ENCODE measurements around the gene ALK. TPM values are rescaled to one million over a fixed set of nuclear protein-coding genes. Genes with fewer than 3 reads are reported as not detected.

The ALK gene
- total RNA-seq, 2 donors from 2014 or later = 0.13 to 0.46 TPM

GRCh38 chr2:29405707-29406106, 515.7 kb downstream of the ALK start:
- Mint-ChIP-seq H3K27ac (no peak overlapping the region), H3K4me1 (peaks cover 16% of the 10 kb centered on the region), H3K4me3 (no peak overlapping the region), H3K9me3 (no peaks in the 10 kb centered on the region), H3K27me3 (ENCODE audit: insufficient read depth) (no peaks in the 10 kb centered on the region), H3K36me3 (ENCODE audit: low read depth) (no peaks in the 10 kb centered on the region)
- H3K9ac ChIP-seq (ENCODE audit: extremely low read depth, low read length, poor library complexity, severe bottlenecking) = no peak overlapping the region
- H3K4me3 ChIP-seq (ENCODE audit: low read length) = no peak overlapping the region
- H3K27me3 ChIP-seq (ENCODE audit: control insufficient read depth, insufficient read depth, low read length, poor library complexity, severe bottlenecking) = no peaks in the 10 kb centered on the region
- no peaks in the 10 kb centered on the region for H3K9me3 ChIP-seq (ENCODE audit: control insufficient read depth, low read length)
- no peaks in the 10 kb centered on the region for H3K4me1 ChIP-seq (ENCODE audit: control insufficient read depth, insufficient read depth, low read length)
- TF ChIP-seq, protein P1, sequence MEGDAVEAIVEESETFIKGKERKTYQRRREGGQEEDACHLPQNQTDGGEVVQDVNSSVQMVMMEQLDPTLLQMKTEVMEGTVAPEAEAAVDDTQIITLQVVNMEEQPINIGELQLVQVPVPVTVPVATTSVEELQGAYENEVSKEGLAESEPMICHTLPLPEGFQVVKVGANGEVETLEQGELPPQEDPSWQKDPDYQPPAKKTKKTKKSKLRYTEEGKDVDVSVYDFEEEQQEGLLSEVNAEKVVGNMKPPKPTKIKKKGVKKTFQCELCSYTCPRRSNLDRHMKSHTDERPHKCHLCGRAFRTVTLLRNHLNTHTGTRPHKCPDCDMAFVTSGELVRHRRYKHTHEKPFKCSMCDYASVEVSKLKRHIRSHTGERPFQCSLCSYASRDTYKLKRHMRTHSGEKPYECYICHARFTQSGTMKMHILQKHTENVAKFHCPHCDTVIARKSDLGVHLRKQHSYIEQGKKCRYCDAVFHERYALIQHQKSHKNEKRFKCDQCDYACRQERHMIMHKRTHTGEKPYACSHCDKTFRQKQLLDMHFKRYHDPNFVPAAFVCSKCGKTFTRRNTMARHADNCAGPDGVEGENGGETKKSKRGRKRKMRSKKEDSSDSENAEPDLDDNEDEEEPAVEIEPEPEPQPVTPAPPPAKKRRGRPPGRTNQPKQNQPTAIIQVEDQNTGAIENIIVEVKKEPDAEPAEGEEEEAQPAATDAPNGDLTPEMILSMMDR (conservative IDR thresholded peaks at IDR 0.05) = no peak
- WGBS, 2 experiments (ENCODE audit: insufficient coverage in 1 of 2, insufficient read length in 1 of 2) = 90 to 93% methylated on average over 2 of the region's 2 CpGs
- H3K36me3 ChIP-seq (ENCODE audit: control insufficient read depth, insufficient read depth, low read length) = no peaks in the 10 kb centered on the region
- DNase-seq = no peak
- no peak overlapping the region for H3K27ac ChIP-seq (ENCODE audit: low read depth, low read length)

- no peak for DNase-seq
- no peak overlapping the region for H3K27ac Mint-ChIP-seq
- WGBS, 2 experiments (ENCODE audit: insufficient coverage in 1 of 2, insufficient read length in 1 of 2) = 88 to 95% methylated on average over 5 of the region's 5 CpGs
- Histone ChIP-seq H3K4me3 (ENCODE audit: low read length) (no peak overlapping the region), H3K36me3 (ENCODE audit: control insufficient read depth, insufficient read depth, low read length) (no peaks in the 10 kb centered on the region), H3K9ac (ENCODE audit: extremely low read depth, low read length, poor library complexity, severe bottlenecking) (no peak overlapping the region), H3K27ac (ENCODE audit: low read depth, low read length) (no peak overlapping the region), H3K9me3 (ENCODE audit: control insufficient read depth, low read length) (no peaks in the 10 kb centered on the region), H3K27me3 (ENCODE audit: control insufficient read depth, insufficient read depth, low read length, poor library complexity, severe bottlenecking) (no peaks in the 10 kb centered on the region), H3K4me1 (ENCODE audit: control insufficient read depth, insufficient read depth, low read length) (no peaks in the 10 kb centered on the region)
- peaks cover 16% of the 10 kb centered on the region for H3K4me1 Mint-ChIP-seq
- no peaks in the 10 kb centered on the region for H3K27me3 Mint-ChIP-seq (ENCODE audit: insufficient read depth)
- no peak overlapping the region for H3K4me3 Mint-ChIP-seq
- no peaks in the 10 kb centered on the region for H3K9me3 Mint-ChIP-seq
- TF ChIP-seq, protein P1 (conservative IDR thresholded peaks at IDR 0.05) = no peak
- H3K36me3 Mint-ChIP-seq (ENCODE audit: low read depth) = no peaks in the 10 kb centered on the region
These were observed 516.1 kb downstream of the ALK start for GRCh38 chr2:29405266-29405665.

DNA sequence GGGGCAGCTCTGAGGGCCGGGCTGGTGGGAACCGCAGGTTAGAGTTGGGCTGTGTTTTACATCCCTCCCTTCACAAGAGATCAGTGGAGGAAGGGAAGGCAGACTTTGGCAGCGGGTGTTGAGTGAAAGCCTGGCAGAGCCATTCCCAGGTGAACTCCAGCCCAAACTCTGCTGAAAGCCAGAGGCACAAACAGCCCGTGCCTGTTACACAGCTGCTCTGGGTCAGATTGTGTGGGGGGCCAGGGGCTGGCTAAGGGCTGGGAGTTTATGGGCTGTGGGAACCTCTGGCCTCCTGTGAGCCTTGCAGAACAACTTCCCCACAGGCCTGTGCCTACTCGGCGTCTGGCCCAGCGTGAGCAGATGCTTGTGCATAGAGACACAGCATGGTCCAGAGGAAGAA, 519.4 kb downstream of the ALK start:
- peaks cover 10% of the 10 kb centered on the region for H3K4me1 Mint-ChIP-seq
- Histone ChIP-seq H3K9ac (ENCODE audit: extremely low read depth, low read length, poor library complexity, severe bottlenecking) (no peak overlapping the region), H3K4me3 (ENCODE audit: low read length) (no peak overlapping the region), H3K36me3 (ENCODE audit: control insufficient read depth, insufficient read depth, low read length) (no peaks in the 10 kb centered on the region), H3K9me3 (ENCODE audit: control insufficient read depth, low read length) (no peaks in the 10 kb centered on the region), H3K27me3 (ENCODE audit: control insufficient read depth, insufficient read depth, low read length, poor library complexity, severe bottlenecking) (no peaks in the 10 kb centered on the region), H3K4me1 (ENCODE audit: control insufficient read depth, insufficient read depth, low read length) (no peaks in the 10 kb centered on the region), H3K27ac (ENCODE audit: low read depth, low read length) (peak overlapping the region; percentile 80)
- no peak for DNase-seq
- no peak overlapping the region for H3K27ac Mint-ChIP-seq
- no peaks in the 10 kb centered on the region for H3K36me3 Mint-ChIP-seq (ENCODE audit: low read depth)
- WGBS, 2 experiments (ENCODE audit: insufficient coverage in 1 of 2, insufficient read length in 1 of 2) = 85 to 90% methylated on average over 2 to 7 of the region's 7 CpGs
- no peak overlapping the region for H3K4me3 Mint-ChIP-seq
- H3K27me3 Mint-ChIP-seq (ENCODE audit: insufficient read depth) = no peaks in the 10 kb centered on the region
- TF ChIP-seq, protein P1 (conservative IDR thresholded peaks at IDR 0.05) = no peak
- H3K9me3 Mint-ChIP-seq = no peaks in the 10 kb centered on the region
